Mammary microvascular endothelial cell (primary cell): ENCODE measurements around the gene C15orf39. TPM values are rescaled to one million over a fixed set of nuclear protein-coding genes. Genes with fewer than 3 reads are reported as not detected.

Source experiments
- total RNA-seq: library from RNA; depleted of rRNA; stranded (reverse); fragments of >200 nt; gene quantifications from 2 replicates; pipeline ENCODE4 v1.2.3, GENCODE V29; 2015

C15orf39 gene
- 15.5 and 19.8 TPM in 2 replicates for total RNA-seq

DNA sequence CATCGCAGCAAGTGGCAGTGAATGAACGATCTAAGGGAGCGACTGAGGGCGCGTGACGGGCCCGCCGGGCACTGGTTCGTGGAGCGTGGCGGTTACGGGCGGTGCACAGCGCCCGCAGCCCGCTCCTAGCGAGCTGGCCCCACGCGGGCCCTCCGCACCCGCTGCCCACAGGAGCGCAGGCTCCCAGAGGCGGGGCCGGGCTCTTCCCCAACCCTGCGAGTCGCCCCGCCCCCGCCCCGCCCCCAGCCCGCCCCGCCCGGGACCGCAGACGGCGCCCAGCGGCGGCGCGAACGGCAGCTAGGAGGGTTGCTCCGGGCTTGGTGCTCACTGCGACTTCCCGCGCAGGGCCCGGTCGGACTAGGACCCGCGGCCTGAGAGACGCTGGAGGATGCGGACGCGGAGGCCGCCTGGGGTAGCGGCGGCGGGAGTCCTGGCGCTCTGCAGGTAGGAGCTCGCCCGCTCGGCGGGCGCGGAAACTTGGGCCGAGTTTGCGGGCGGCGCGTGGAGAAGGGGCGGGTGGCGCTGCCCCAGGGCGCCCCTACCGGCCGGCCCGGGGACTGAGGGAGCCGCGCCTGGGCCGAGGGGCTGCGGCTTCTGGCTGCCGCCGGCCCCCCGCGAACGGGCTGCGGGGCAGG, at the start of gene C15orf39:
TSS of gene C15orf39 (plus strand) at position 267 of the 635 bp plus-strand sequence. CDS start 4,167 bp downstream, outside the sequence.

DNA sequence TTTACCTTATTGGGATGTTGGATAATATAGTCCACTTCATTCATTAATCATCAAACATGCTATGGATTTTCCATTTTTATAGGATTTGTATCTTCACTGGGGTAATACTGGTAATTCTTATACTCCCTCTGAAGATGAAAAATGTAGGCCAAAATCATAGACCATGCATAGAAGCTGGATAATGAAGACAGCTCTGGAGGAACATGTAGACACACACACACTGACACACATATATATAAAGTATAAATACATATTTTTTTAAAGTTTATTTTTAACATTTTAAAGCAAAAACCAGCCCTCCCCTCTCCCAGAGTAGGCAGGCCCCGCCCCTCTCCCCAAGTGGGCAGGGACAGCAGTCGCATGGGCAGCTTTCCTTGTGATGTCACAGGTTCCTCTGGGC, 56.4 kb downstream of the C15orf39 start, which contains the start of gene GOLGA6C:
TSS of gene GOLGA6C (plus strand) at position 301 of the 400 bp plus-strand sequence. CDS start 265 bp downstream, outside the sequence.

Other genes starting within 250 kb of the C15orf39 start
- 24.3 and 27.0 TPM in 2 replicates for gene RPP25, start 245.1 kb upstream of the C15orf39 start, total RNA-seq
- 3.6 and 4.3 TPM in 2 replicates for gene SCAMP5, start 206.3 kb upstream of the C15orf39 start, total RNA-seq
- 19.5 and 28.9 TPM in 2 replicates for gene PPCDC, start 178.3 kb upstream of the C15orf39 start, total RNA-seq
- gene GOLGA6C, start 56.5 kb downstream of the C15orf39 start, total RNA-seq, result not detected in 2 replicates
- not detected in 2 replicates for gene GOLGA6D, start 81.0 kb downstream of the C15orf39 start, total RNA-seq
- 112 and 117 TPM in 2 replicates for gene COMMD4, start 134.2 kb downstream of the C15orf39 start, total RNA-seq
- 4.9 and 7.9 TPM in 2 replicates for gene NEIL1, start 145.2 kb downstream of the C15orf39 start, total RNA-seq
- gene MAN2C1, start 166.7 kb downstream of the C15orf39 start, total RNA-seq, result 62.7 and 72.3 TPM in 2 replicates
- 14.8 and 17.1 TPM in 2 replicates for gene SIN3A, start 249.8 kb downstream of the C15orf39 start, total RNA-seq